Lung (tissue), 12 donors: ENCODE results near the gene TMEM79. TPM values are rescaled to one million over a fixed set of nuclear protein-coding genes. Genes with fewer than 3 reads are reported as not detected.

Experiments used
- ATAC-seq: fragments of 200-7000 bp; cut with Tn5 transposase; one replicate; pipeline ENCODE4 v1.9.1; 2020; ENCODE audit warnings: moderate number of reproducible peaks; ENCODE audit not compliant: insufficient read depth, low FRiP score
- DNase-seq, 3 donors: peaks; one replicate each; pipeline ENCODE4 v3.0.0-alpha.2; 2013 to 2017
- H3K27ac ChIP-seq, 2 donors: one replicate each; pipeline ENCODE4 v1.5.1; 2013; ENCODE audit warnings: mild to moderate bottlenecking in 2 of 2, moderate library complexity in 2 of 2, control low read depth in 1 of 2, inconsistent platforms in 1 of 2, low read depth in 1 of 2, low read length in 1 of 2
- H3K27me3 ChIP-seq, 3 donors: one replicate each; pipeline ENCODE4 v1.5.1; 2013; ENCODE audit warnings: low read length in 2 of 3; ENCODE audit not compliant: control insufficient read depth in 3 of 3, insufficient read depth in 3 of 3
- H3K36me3 ChIP-seq, 4 donors: one replicate each; pipeline ENCODE4 v1.5.1; 2013; ENCODE audit warnings: low read length in 4 of 4, mild to moderate bottlenecking in 1 of 4, moderate library complexity in 1 of 4; ENCODE audit not compliant: control insufficient read depth in 4 of 4, insufficient read depth in 4 of 4
- H3K4me1 ChIP-seq, 5 donors: one replicate each; pipeline ENCODE4 v1.5.1; 2013; ENCODE audit warnings: low read length in 5 of 5, mild to moderate bottlenecking in 2 of 5, moderate library complexity in 1 of 5; ENCODE audit not compliant: control insufficient read depth in 5 of 5, insufficient read depth in 5 of 5
- H3K4me3 ChIP-seq: one replicate; pipeline ENCODE4 v1.5.1; 2013; ENCODE audit warnings: mild to moderate bottlenecking, control low read depth, moderate library complexity
- H3K9ac ChIP-seq, 2 donors: one replicate each; pipeline ENCODE4 v1.5.1; 2013; ENCODE audit warnings: low read length in 2 of 2, control low read depth in 1 of 2; ENCODE audit not compliant: insufficient read depth in 1 of 2
- H3K9me3 ChIP-seq, 4 donors: one replicate each; pipeline ENCODE4 v1.5.1; 2013; ENCODE audit warnings: low read length in 3 of 4, mild to moderate bottlenecking in 1 of 4, moderate library complexity in 1 of 4; ENCODE audit not compliant: control insufficient read depth in 4 of 4, insufficient read depth in 3 of 4
- WGBS, 2 donors: extraction: QIAGEN DNeasy Blood & Tissue Kit; methylation state at CpG; one replicate each; pipeline ENCODE4 v1.1.7; 2013; 5-methylcytosine and 5-hydroxymethylcytosine counted together
- polyA plus RNA-seq, 2 donors: library from polyadenylated mRNA; stranded (reverse); fragments of 200-250 nt; gene quantifications; one replicate each; pipeline ENCODE4 v1.2.1, GENCODE V29; 2013
- total RNA-seq, 2 donors: library from RNA; depleted of rRNA in 1 of 2; stranded (reverse); fragments of >200 nt in 1 of 2; gene quantifications; one replicate each; pipeline ENCODE4 v1.2.1, GENCODE V29; 2014 to 2021
- TF ChIP-seq, protein P1 (sequence below): IDR thresholded peaks from 2 replicates; pipeline ENCODE4 v1.5.1; 2012; ENCODE audit warnings: mild to moderate bottlenecking; ENCODE audit errors: control extremely low read depth, extremely low read depth
- donor health status: control.
- donor health status: control.
- donor health status: Bipolar disorder and iron deficiency.
- donor health status: healthy.
- donor health status: DM: yes; HTN: yes; CAD: no.

TMEM79 gene
- total and polyA plus RNA-seq, 4 donors: 2.5 to 4.7 (median 4.6) TPM

DNA sequence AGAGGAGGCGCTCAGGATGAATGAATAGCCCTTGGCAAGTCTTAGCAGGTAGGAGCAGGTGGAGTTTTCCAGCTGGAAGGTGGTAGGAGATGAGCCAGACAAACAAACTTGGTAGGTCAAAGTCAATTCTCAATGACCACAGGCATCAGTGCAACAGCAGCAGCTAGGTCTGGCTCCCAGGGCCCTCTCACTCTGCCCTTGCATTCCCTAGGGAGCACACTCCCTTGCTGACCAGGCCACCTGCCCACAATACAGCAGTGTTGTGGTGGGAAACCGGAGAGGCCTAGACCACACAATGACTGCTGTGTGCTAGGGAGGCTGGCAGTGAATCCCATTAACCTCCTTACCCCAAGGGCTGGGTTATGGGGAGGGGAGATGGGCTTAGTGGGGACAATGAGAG, 23.2 kb upstream of the TMEM79 start:
- no peaks in the 10 kb centered on the region for H3K4me1 ChIP-seq
- TF ChIP-seq, protein P1, sequence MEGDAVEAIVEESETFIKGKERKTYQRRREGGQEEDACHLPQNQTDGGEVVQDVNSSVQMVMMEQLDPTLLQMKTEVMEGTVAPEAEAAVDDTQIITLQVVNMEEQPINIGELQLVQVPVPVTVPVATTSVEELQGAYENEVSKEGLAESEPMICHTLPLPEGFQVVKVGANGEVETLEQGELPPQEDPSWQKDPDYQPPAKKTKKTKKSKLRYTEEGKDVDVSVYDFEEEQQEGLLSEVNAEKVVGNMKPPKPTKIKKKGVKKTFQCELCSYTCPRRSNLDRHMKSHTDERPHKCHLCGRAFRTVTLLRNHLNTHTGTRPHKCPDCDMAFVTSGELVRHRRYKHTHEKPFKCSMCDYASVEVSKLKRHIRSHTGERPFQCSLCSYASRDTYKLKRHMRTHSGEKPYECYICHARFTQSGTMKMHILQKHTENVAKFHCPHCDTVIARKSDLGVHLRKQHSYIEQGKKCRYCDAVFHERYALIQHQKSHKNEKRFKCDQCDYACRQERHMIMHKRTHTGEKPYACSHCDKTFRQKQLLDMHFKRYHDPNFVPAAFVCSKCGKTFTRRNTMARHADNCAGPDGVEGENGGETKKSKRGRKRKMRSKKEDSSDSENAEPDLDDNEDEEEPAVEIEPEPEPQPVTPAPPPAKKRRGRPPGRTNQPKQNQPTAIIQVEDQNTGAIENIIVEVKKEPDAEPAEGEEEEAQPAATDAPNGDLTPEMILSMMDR: no peak
- 90 to 99% methylated on average over 2 of the region's 2 CpGs for WGBS, 2 donors
- no peak overlapping the region for H3K9ac ChIP-seq
- no peaks in the 10 kb centered on the region for H3K9me3 ChIP-seq
- ATAC-seq (no peak), DNase-seq (no peak)
- H3K36me3 ChIP-seq: peaks cover 38 to 74% (median 50%) of the 10 kb centered on the region in 4 donors
- H3K27ac ChIP-seq: peak overlapping the region in 1 of 2 donors; percentile 6
- no peaks in the 10 kb centered on the region for H3K27me3 ChIP-seq
- no peak overlapping the region for H3K4me3 ChIP-seq

DNA sequence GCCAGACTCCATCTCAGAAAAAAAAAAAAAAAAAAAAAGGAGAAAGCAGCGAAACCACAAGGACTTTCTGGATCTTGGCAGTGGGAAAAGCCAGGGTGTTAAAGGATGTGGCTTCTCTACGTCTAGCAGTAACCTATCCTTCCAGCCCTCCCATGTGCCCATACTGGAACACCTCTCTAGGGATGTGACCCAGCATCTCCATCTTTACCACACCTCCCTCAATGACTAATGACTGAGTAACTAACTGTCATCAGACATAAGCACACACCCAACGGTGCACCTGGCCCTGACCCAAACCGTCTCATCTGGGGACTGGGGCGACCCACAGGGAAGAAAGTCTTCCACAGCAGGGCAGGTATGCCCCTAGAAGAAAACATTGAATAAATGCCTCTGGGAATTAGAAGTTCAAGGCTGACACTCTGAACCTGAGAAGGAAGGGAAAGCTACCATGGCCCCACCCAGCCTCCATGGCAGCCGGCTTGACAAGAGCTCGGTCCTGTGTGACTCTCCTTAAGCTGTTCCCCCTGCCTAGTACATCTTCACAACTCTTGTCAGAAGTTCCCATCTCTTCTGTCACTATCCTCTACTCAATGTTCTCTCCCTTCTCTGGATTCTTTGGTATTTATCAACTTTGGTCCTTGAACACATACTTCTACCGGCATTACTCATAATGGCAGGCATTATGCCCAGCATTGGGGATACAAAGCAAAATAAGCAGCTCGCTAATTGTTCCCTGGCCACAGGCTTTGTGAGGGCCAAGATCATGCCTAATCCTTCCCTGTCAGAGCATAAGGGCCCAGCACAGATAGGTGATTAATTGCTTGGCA, 21.5 kb upstream of the TMEM79 start:
- Histone ChIP-seq H3K36me3 (peaks cover 34 to 77% (median 61%) of the 10 kb centered on the region in 4 donors), H3K4me1 (no peaks in the 10 kb centered on the region), H3K27ac (peak overlapping the region in 1 of 2 donors; percentile 0), H3K4me3 (no peak overlapping the region), H3K9ac (no peak overlapping the region), H3K27me3 (no peaks in the 10 kb centered on the region), H3K9me3 (no peaks in the 10 kb centered on the region)
- DNase-seq: no peak
- no peak for ATAC-seq
- TF ChIP-seq, protein P1: no peak
- 89 to 91% methylated on average over 9 of the region's 9 CpGs for WGBS, 2 donors

DNA sequence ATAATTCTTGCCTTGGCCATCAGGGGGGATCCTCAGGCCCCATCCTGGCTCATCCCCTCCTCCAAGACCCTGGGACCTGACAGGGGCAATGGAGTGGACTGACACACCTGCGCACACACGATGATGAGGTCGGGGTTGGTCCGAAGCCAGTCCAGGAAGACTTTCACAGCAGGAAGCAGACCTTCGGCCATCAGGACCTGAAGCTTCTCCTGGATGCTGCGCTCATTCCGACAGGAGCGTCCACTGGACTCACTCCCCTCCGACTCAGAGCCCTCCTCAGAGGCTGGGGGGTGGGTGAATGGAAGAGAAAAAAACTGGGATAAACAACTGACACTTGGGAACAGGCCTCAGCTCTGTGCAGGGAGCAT, 20.9 kb upstream of the TMEM79 start:
- peaks cover 34 to 77% (median 60%) of the 10 kb centered on the region in 4 donors for H3K36me3 ChIP-seq
- ATAC-seq: no peak
- no peaks in the 10 kb centered on the region for H3K9me3 ChIP-seq
- H3K4me3 ChIP-seq: no peak overlapping the region
- no peak for DNase-seq
- H3K4me1 ChIP-seq: no peaks in the 10 kb centered on the region
- TF ChIP-seq, protein P1: no peak
- no peak overlapping the region for H3K9ac ChIP-seq
- 88 to 97% methylated on average over 9 of the region's 9 CpGs for WGBS, 2 donors
- H3K27ac ChIP-seq: peak overlapping the region in 1 of 2 donors; percentile 0
- H3K27me3 ChIP-seq: no peaks in the 10 kb centered on the region

DNA sequence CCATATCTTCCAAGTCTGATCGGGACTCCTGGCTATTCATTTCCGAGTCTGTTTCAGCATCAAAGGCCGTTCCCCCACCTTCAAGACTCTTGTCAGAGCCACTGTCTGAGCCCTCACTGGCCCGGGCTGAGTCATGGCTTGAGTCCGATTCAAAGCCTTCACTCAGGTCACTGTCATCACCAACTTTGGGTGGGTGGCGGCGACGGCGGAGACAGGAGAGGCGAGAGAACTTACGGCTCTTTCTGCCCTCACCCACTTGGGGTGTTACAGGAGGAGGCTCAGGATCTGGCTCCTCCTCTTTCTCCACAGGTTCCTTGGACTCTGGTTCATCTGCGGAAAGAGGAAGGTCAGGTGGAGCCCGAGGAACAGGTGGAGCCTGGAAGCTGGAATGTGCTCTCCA, 18.1 kb upstream of the TMEM79 start:
- Histone ChIP-seq H3K4me3 (no peak overlapping the region), H3K4me1 (no peaks in the 10 kb centered on the region), H3K36me3 (peaks cover 32 to 56% (median 47%) of the 10 kb centered on the region in 4 donors), H3K27me3 (no peaks in the 10 kb centered on the region), H3K9ac (no peak overlapping the region), H3K9me3 (no peaks in the 10 kb centered on the region), H3K27ac (no peak overlapping the region)
- DNase-seq (no peak), ATAC-seq (no peak)
- TF ChIP-seq, protein P1: no peak
- WGBS, 2 donors: 93 to 96% methylated on average over 13 of the region's 13 CpGs
